ENCODE data around the gene LIMS1.
A peak's percentile ranks its signal among the peaks of the same experiment; 100 is the strongest.
"Not testable (repeated sequence)": the region's sequence is repeated elsewhere in the genome, so short reads cannot be mapped to it uniquely, and the experiment has no call there.

LIMS1 gene, protein sequence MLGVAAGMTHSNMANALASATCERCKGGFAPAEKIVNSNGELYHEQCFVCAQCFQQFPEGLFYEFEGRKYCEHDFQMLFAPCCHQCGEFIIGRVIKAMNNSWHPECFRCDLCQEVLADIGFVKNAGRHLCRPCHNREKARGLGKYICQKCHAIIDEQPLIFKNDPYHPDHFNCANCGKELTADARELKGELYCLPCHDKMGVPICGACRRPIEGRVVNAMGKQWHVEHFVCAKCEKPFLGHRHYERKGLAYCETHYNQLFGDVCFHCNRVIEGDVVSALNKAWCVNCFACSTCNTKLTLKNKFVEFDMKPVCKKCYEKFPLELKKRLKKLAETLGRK

GRCh38 chr2:108533832-108534583 lies at the start of gene LIMS1:
Gene LIMS1 (plus strand): TSS chr2:108534470. CDS start chr2:108534563, 93 bp downstream.
- peak; percentile 59 for DNase-seq (ENCODE audit: low read depth)
- TF ChIP-seq, protein P1, sequence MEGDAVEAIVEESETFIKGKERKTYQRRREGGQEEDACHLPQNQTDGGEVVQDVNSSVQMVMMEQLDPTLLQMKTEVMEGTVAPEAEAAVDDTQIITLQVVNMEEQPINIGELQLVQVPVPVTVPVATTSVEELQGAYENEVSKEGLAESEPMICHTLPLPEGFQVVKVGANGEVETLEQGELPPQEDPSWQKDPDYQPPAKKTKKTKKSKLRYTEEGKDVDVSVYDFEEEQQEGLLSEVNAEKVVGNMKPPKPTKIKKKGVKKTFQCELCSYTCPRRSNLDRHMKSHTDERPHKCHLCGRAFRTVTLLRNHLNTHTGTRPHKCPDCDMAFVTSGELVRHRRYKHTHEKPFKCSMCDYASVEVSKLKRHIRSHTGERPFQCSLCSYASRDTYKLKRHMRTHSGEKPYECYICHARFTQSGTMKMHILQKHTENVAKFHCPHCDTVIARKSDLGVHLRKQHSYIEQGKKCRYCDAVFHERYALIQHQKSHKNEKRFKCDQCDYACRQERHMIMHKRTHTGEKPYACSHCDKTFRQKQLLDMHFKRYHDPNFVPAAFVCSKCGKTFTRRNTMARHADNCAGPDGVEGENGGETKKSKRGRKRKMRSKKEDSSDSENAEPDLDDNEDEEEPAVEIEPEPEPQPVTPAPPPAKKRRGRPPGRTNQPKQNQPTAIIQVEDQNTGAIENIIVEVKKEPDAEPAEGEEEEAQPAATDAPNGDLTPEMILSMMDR (conservative IDR thresholded peaks at IDR 0.05; ENCODE audit: low read depth, low read length) = no peak
- peak within 1 kb of the TSS; percentile 79 for H3K4me3 ChIP-seq (ENCODE audit: low read length)

- no peak for DNase-seq (ENCODE audit: low read depth)
- TF ChIP-seq, protein P1 (conservative IDR thresholded peaks at IDR 0.05; ENCODE audit: low read depth, low read length) = no peak
Observed at GRCh38 chr2:108485253-108485652, 49.0 kb upstream of the LIMS1 start.

GRCh38 chr2:108490506-108491122 lies 43.7 kb upstream of the LIMS1 start:
- no peak overlapping the region for H3K4me3 ChIP-seq (ENCODE audit: low read length)
- TF ChIP-seq, protein P1 (conservative IDR thresholded peaks at IDR 0.05; ENCODE audit: low read depth, low read length) = no peak
- no peak for DNase-seq (ENCODE audit: low read depth)

More at GRCh38 chr2:108485253-108485652, 49.0 kb upstream of the LIMS1 start:
- H3K4me3 ChIP-seq (ENCODE audit: low read length) = no peak overlapping the region

- H3K4me3 ChIP-seq (ENCODE audit: low read length) = no peak overlapping the region
- DNase-seq (ENCODE audit: low read depth) = no peak
- TF ChIP-seq, protein P1 (conservative IDR thresholded peaks at IDR 0.05; ENCODE audit: low read depth, low read length) = no peak
Observed at GRCh38 chr2:108491848-108492247, 42.4 kb upstream of the LIMS1 start.

DNA sequence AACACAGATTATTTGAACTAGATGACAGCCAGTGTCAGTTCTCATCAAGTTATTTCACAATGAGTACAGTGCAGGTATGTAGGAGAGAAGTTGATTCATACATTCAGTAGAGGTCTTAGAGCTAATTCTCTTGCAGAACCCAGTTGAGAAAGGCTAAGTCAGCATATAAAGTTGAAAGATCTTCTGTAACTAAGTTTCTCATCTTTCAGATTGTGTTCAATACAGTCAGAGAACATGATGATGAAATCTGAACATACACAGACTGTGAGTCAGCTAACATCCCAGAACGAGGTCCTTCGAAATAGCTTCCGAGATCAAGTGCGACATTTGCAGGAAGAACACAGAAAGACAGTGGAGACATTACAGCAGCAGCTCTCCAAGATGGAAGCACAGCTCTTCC lies 41.9 kb upstream of the LIMS1 start:
- TF ChIP-seq, protein P1 (conservative IDR thresholded peaks at IDR 0.05; ENCODE audit: low read depth, low read length) = no peak
- peak; percentile 63 for DNase-seq (ENCODE audit: low read depth)
- no peak overlapping the region for H3K4me3 ChIP-seq (ENCODE audit: low read length)

DNA sequence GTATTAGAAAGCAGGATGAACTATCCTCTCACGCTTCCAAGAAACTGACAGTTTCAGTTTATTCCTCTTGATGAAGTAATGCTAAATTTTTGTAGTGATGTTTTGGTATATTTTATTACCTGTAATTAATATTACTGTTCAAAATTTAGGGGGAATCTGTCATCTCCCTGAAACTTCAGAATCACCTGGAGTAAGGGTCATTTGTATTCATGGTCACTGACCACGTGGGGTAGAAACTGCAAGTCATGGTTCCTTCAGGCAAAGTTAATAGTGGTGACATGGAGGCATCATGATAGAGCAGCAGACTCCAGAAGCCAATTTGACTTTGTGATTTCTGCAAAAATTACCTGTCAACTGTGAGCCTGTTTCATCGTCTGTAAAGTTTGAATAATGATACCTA lies 38.1 kb upstream of the LIMS1 start:
- H3K4me3 ChIP-seq (ENCODE audit: low read length); DNase-seq (ENCODE audit: low read depth): not testable (repeated sequence)

- DNase-seq (ENCODE audit: low read depth) = peak; percentile 1
- H3K4me3 ChIP-seq (ENCODE audit: low read length) = not testable (repeated sequence)
Observed at GRCh38 chr2:108507620-108508019, 26.6 kb upstream of the LIMS1 start.

DNA sequence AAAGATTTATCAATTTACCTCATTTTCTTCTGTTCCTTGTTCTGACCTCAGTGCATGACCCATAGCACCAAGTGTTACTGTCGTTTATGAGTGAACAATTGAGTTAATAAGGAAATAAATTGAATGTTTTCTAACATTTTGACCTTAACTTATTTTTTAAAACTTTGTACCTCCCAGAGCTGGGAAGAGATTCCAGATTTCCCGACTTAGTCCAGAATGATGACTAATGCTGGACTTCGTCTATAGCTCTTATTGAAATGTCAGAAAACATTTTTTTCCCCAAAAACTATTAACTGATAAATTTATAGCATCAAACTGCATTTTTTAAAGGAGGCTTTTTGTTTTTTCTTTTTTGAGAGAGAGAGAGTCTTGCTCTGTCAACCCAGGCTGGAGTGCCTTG lies 21.8 kb upstream of the LIMS1 start:
- DNase-seq (ENCODE audit: low read depth) = not testable (repeated sequence)

DNA sequence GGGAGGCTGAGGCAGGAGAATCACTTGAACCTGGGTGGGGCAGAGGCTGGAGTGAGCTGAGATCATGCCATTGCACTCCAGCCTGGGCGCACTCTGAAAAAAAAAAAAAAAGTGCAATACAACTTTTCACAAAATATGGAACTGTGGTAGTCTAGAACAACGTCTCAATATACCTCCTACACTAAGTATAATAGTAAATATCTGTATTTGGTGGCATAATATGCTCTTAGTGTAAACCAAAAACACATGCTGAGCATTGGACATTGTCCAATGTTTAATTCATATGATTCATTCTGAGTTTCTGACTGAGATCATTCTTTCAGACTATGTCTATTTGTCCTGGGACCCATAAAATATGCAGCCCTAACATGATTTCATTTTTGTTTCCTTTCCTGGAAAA lies 19.8 kb upstream of the LIMS1 start:
- DNase-seq (ENCODE audit: low read depth); H3K4me3 ChIP-seq (ENCODE audit: low read length): not testable (repeated sequence)

More for the DNA sequence above, 21.8 kb upstream of the LIMS1 start:
- H3K4me3 ChIP-seq (ENCODE audit: low read length) = not testable (repeated sequence)

GRCh38 chr2:108524688-108525087 lies 9.6 kb upstream of the LIMS1 start:
- DNase-seq (ENCODE audit: low read depth); H3K4me3 ChIP-seq (ENCODE audit: low read length): not testable (repeated sequence)

DNA sequence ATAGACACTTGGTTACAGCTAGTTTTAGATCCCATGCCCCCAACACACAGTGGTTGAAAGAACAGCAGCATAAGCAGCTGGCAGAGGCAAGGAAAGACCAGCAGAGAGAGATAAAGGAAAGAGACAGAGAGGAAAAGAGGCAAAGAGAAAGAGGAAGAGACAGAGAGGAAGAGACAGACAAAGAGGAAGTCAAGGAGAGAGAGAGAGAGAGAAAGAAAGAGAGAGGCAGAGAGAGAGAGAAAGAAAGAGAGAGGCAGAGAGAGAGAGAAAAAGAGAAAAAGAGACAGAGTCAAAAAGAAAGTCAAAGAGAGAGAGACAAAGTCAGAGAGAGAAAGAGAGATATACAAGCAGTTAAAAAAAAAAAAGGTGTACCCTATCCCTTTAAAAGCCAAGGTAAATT lies 9.0 kb upstream of the LIMS1 start:
- not testable (repeated sequence) for H3K4me3 ChIP-seq (ENCODE audit: low read length); DNase-seq (ENCODE audit: low read depth)
